Stimulated activated CD4-positive, alpha-beta T cell treated with anti-CD3 and anti-CD28 coated beads, Interleukin-12 subunit alpha, Interleukin-12 subunit beta, amount 100 ng/mL, for 4 hours (primary cell): ENCODE measurements around the gene PROS1.

Experiments used
- DNase-seq: peaks from one replicate; pipeline ENCODE4 v3.0.0-alpha.2; 2020

Gene PROS1

DNA sequence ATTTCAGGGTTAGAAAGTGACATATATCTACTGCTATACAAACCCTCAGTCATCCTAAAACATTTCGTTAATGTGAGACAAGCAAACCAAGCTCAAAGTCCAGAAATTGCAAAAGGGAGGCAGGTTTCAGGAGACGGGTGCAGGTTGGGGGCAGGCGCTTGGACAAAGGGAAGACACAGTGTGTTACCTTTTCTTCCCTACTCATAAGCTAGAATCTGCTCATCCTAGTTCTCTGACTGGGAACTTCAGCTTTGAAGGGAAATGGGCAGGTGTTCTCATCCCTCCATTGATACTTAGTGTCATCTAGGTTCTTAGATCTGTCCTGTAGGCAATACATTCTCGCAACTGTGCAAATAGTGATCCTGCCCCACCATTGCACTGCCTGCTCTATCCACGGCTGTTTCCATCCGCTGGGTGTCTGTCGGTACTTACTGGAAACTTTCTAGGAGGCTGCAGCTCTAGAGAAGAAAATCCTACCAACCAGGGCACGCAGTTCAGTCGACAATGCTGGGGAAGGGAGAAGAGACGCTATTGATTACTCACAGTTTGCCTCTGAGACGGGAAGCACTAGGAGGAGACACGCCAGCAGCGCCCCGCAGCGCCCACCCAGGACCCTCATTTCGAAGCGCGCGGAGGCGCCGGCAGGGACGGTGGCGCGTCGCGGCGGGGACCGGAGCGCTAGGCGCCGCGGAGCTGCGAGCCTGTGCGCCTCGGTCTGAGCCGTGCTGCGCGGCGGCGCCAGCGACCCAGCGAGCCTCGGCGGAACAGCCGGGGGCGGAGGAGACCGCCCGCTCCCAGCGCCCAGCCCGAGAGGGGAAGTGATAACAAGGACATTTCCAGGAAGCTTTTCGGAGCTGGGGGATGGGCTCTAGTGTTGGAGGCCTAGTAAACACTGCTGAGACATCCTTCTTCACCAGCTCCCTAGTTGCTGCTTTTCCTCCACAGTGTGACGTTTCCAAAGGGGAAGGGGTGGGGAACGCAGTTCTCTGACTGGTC lies at the start of gene PROS1:
TSS of gene PROS1 (minus strand) at position 766 of the 996 bp plus-strand sequence. CDS start at position 619, 147 bp downstream.
- peak; percentile 35 for DNase-seq

DNA sequence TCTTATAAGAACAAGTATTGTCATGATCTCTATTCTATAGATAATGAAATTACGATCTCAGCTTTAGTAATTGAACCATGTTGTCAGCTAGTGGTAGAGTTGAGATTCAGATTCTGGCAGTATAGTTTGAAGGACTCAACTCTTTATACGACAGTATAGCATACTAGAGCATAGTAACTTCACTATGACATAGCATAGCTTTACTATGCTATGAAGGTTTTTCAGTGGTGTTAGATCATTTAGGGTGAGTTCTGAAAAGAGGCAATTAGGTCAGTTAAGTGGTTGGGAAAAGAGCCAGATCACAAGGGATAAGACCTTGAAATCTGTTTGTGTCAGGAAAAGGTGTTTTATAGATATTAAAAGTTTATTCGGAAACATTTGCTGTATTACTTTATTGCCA lies 46.6 kb upstream of the PROS1 start:
- no peak for DNase-seq

GRCh38 chr3:94019659-94020058 lies 46.0 kb upstream of the PROS1 start:
- no peak for DNase-seq

DNA sequence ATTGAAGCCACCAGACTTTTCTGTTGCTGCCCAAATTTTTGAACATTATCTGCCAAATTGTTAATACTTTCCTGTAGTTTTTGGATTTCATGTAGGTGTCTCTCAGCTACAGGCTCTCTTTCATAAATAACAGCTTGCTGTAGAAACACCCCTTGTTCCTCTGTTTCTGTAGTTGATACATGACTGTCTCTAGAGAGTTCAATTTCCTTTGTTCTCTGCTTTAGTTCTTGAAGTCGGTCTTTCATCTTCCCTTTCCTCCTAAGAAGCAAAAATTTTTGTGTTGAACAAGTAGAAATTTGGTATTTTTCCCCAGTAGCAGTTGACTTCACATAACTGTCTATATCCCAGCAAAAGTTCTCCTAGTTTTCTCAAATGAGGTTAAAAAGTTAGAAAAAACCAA lies 41.3 kb upstream of the PROS1 start:
- no peak for DNase-seq

- no peak for DNase-seq
Observed at GRCh38 chr3:94012185-94012584, 38.5 kb upstream of the PROS1 start.

GRCh38 chr3:94011233-94011711 lies 37.6 kb upstream of the PROS1 start:
- no peak for DNase-seq

DNA sequence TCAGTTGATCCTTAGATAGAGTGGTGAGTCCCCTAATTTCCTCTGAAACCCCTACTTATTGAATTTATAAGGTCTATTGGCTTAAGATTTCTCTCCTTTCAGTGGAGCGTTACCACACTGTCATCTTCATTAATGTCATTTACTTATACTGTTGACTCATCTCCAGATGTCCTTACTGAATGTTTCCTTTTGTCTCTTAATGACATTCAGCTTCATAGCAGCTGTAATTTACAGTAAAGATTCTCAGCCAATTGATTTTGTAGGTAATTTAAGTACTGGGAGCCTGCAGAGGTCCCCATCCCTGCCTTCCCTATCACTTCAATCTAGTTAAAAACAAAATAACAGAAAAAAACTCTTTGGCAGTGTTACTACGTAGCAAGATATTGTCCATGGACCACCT lies 35.9 kb upstream of the PROS1 start:
- no peak for DNase-seq

DNA sequence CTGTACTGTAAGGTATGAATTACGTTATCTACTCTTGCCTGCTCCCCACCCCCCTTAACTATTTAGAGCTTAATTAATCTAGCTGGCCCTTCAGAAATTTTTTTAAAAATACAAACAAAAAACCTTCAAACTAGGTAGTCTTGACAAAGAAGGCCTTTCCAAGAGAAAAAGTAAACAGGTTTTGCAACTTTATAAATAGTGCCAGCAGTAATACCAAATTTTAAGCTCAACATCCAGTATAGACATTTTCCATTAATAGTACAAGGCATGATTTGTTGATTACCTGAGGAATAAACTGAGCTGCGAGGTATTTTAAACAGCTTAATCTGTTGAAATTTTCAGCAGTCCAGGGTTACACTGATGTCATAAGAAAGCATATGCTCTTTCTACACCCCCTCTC lies 34.6 kb upstream of the PROS1 start:
- no peak for DNase-seq

DNA sequence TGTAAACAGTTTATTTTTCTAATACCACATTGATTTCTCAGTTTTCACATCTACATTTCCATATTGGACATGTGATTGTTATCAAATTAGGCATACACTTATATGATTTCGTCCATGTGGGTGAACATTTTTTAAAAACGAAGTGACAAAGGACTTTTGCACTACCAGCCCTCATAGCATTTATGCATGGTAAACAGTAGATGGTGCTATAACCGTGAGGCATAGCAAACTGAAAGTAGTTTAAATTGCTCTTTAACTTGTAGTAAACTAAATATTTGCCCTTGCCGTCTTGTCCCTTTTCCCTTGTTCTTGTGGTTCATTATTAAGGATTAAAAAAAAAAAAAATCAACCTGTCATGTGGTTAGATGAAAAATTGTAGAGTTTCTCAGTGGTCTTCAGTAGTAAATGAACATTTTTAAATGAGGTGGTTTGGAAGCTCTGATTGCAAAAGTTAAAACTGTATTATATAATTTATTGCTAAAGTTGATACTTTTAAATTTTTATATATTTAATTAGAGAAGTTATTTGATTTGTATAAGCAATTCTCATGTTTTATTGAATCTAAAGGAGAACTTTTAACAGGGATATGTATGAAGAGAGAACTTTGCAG lies 30.7 kb upstream of the PROS1 start:
- no peak for DNase-seq

GRCh38 chr3:94001827-94002495 lies 28.3 kb upstream of the PROS1 start:
- DNase-seq: no peak

DNA sequence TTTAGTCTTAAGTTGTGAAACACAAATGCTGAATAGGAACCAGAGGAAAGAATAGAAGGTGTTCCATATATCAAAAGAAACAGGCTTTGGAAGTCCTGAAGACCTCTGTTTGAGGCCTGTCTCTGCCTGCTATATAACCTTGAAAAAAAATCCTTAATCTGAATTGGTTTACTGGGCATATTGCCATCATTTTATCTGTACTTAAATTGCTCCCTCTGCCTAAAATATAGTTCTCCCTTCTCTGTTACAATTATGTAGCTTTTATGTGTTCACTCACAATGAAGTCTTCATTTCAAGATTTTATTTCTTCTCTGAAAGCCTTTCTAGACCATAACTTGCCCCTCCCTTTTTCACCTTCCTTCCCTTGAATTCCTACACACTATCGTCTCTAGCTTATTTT lies 27.5 kb upstream of the PROS1 start:
- no peak for DNase-seq

- DNase-seq: no peak
Observed at GRCh38 chr3:93994056-93994455, 20.4 kb upstream of the PROS1 start.

DNA sequence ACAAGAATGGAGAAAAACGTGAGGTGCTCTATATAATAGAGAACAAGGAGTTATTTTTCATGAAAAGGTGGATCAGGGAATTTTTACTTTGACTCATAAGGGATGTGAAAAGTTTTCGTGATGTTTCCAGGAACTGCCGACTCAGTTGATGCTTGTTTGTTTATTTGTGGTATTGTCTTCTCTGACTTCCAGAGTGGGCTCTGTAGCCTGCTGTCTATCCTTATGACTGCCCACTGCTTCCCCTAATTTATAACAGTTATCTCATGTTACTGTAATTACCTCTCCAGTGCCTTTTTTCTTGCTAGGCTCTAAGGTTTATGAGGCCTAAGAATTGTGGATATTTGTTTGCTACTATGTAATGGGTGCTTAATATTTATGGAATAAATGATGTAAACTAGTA lies 18.5 kb upstream of the PROS1 start:
- no peak for DNase-seq

DNA sequence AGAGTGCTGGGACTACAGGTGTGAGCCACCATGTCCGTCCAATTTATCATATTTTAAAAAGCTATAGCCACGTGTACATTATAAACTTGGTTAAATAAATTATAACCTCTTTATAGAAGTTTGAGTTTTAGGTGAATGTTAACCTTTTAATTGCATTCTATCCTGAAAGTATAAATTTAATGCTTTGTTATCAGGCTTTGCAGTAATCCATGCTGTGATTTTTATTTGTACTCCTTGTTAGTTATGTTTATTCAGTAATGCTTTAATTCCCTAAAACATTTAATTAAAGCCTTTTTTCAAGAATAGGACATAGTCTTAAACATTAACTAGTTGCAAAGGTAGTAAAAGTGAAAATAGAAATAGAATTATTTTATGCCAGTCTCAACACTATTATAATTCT lies 17.9 kb upstream of the PROS1 start:
- no peak for DNase-seq

DNA sequence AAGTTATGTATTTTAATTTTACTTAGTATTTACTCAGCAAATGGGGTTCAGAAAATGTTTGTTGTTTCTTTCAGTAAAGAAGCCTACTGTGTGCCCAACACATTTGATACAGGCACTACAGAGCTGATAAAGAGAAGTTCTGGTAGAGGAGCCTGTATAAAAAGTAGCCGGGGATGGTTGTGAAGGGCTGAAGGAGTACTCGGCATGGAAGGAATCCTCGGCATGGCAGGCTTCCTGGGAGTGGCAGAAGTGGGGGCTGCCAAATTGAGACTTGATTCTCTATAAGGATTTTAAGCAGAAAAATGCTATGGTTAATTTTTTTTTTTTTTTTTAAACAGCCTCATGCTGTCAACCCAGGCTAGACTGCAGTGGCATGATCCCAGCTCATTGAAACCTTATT lies 15.5 kb upstream of the PROS1 start:
- DNase-seq: no peak

GRCh38 chr3:93988764-93989163 lies 15.1 kb upstream of the PROS1 start:
- DNase-seq: no peak

DNA sequence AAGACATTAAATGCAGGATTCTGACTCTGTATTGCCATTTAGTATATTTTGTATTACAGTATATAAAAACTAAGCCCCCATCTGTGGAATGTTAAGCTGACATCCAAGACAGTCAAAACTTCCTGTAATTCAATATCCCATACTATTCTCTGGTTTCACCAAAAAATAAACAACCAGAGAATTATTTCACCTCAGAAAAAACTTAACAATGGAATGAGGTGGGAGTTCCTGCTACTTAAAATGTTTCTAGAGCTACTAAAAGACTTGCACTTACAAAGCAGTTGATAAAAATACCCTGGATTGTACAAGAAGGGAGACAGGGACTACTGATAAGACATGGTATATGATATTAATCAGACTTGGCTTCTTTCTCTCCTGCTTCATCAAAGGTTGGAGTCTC lies 14.6 kb upstream of the PROS1 start:
- DNase-seq: no peak

DNA sequence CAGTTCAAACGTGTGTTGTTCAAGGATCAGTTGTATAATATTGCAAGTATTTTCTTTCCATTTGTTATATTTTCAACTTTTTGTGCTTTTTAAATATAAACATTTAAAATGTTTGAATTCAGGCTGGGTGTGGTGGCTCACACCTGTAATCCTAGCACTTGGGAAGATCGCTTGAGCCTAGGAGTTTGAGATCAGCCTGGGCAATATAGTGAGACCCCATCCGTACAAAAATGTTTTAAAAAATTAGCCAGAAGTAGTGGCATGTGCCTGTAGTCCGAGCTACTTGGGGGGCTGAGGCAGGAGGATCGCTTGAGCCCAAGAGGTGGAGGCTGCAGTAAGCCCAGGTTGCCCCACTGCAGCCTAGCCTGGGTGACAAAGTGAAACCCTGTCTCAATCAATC lies 10.9 kb upstream of the PROS1 start:
- no peak for DNase-seq

DNA sequence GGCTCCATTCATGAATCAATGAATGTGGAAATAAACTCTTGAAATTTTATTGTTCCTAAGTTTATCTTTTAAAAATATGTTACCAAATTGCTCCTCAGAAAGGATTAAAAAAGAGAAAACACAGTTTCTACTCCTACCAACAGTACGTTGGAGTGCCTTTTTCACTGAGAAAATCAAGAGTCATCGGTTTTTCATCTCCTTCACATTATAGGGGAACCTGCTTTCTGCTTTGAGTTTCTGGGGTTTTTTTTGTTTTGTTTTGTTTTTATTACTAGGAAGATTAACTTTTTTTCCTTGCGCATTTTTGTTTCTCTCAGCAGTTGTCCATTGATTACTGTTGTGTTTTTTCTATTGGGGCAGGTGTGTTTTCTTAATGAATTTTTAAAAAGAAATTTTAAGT lies 9.7 kb upstream of the PROS1 start:
- DNase-seq: no peak

- no peak for DNase-seq
Observed at GRCh38 chr3:93981649-93982048, 8.0 kb upstream of the PROS1 start.

- peak; percentile 87 for DNase-seq
Observed at GRCh38 chr3:93979850-93980676, 6.4 kb upstream of the PROS1 start, which contains the start of gene ARL13B. Gene ARL13B, plus strand, starts transcription at chr3:93980155. Its CDS starts 269 bp downstream, at chr3:93980424.

- DNase-seq: no peak
Observed at GRCh38 chr3:93969997-93970396, 3.7 kb downstream of the PROS1 start.

- DNase-seq: no peak
Observed at GRCh38 chr3:93969443-93969842, 4.3 kb downstream of the PROS1 start.
